ENCODE results near the gene NEDD4L.

NEDD4L gene

GRCh38 chr18:58382446-58382845, 338.4 kb downstream of the NEDD4L start:
- DNase-seq (ENCODE audit: low spot score) = no peak
- no peak for TF ChIP-seq CTCF (IDR thresholded peaks at IDR 0.05; ENCODE audit: extremely low read depth, missing control alignments)

GRCh38 chr18:58385472-58385871, 341.4 kb downstream of the NEDD4L start:
- no peak for TF ChIP-seq CTCF (IDR thresholded peaks at IDR 0.05; ENCODE audit: extremely low read depth, missing control alignments)
- no peak for DNase-seq (ENCODE audit: low spot score)

GRCh38 chr18:58386780-58387179, 342.8 kb downstream of the NEDD4L start:
- TF ChIP-seq CTCF (IDR thresholded peaks at IDR 0.05; ENCODE audit: extremely low read depth, missing control alignments) = no peak
- no peak for DNase-seq (ENCODE audit: low spot score)

GRCh38 chr18:58387716-58388115, 343.7 kb downstream of the NEDD4L start:
- TF ChIP-seq CTCF (IDR thresholded peaks at IDR 0.05; ENCODE audit: extremely low read depth, missing control alignments) = no peak
- DNase-seq (ENCODE audit: low spot score) = no peak

GRCh38 chr18:58388736-58389135, 344.7 kb downstream of the NEDD4L start:
- DNase-seq (ENCODE audit: low spot score) = no peak
- TF ChIP-seq CTCF (IDR thresholded peaks at IDR 0.05; ENCODE audit: extremely low read depth, missing control alignments) = no peak

GRCh38 chr18:58389745-58390144, 345.7 kb downstream of the NEDD4L start:
- TF ChIP-seq CTCF (IDR thresholded peaks at IDR 0.05; ENCODE audit: extremely low read depth, missing control alignments) = no peak
- DNase-seq (ENCODE audit: low spot score) = no peak

GRCh38 chr18:58390399-58390798, 346.4 kb downstream of the NEDD4L start:
- no peak for DNase-seq (ENCODE audit: low spot score)
- no peak for TF ChIP-seq CTCF (IDR thresholded peaks at IDR 0.05; ENCODE audit: extremely low read depth, missing control alignments)

Measured in GM20000 (cell line).